ENCODE results near the gene ERI3.

- no peak for TF ChIP-seq SP1 (CRISPR knock-in tag; conservative IDR thresholded peaks at IDR 0.05)
- no peak for TF ChIP-seq CTCF (IDR thresholded peaks at IDR 0.05)
- TF ChIP-seq ZNF423 (CRISPR knock-in tag; IDR thresholded peaks at IDR 0.05), result no peak
- no peak for TF ChIP-seq ZSCAN18 (CRISPR knock-in tag; IDR thresholded peaks at IDR 0.05)
- no peak for TF ChIP-seq MAX (CRISPR knock-in tag; IDR thresholded peaks at IDR 0.05)
- no peak for TF ChIP-seq MYBL2 (CRISPR knock-in tag; IDR thresholded peaks at IDR 0.05)
- TF ChIP-seq NFYB (CRISPR knock-in tag; conservative IDR thresholded peaks at IDR 0.05; ENCODE audit: low read depth), result no peak
- TF ChIP-seq TP53 (CRISPR knock-in tag; IDR thresholded peaks at IDR 0.05), result no peak
- no peak for TF ChIP-seq GTF2I (CRISPR knock-in tag; conservative IDR thresholded peaks at IDR 0.05)
- TF ChIP-seq PREB (CRISPR knock-in tag; IDR thresholded peaks at IDR 0.05; ENCODE audit: borderline replicate concordance), result no peak
- no peak for TF ChIP-seq NR3C1 (CRISPR knock-in tag; conservative IDR thresholded peaks at IDR 0.05; ENCODE audit: low read depth)
- no peak for TF ChIP-seq JUN (CRISPR knock-in tag; IDR thresholded peaks at IDR 0.05)
- no peak for TF ChIP-seq ERG (CRISPR knock-in tag; IDR thresholded peaks at IDR 0.05)
- TF ChIP-seq HMGA2 (CRISPR knock-in tag; IDR thresholded peaks at IDR 0.05), result no peak
These were observed 94.3 kb downstream of the ERI3 start for GRCh38 chr1:44260792-44261170.

Measured in WTC11 (cell line).